CD4-positive, alpha-beta T cell (primary cell): ENCODE data around the gene RPL4. TPM values are rescaled to one million over a fixed set of nuclear protein-coding genes. Genes with fewer than 3 reads are reported as not detected.
"Not testable (repeated sequence)": the region's sequence is repeated elsewhere in the genome, so short reads cannot be mapped to it uniquely, and the experiment has no call there.

Experiments used
- ATAC-seq: fragments of 200-7000 bp; cut with Tn5 transposase; one replicate; pipeline ENCODE4 v1.10.0; 2022; ENCODE audit warnings: mild to moderate bottlenecking; ENCODE audit not compliant: poor library complexity
- CTCF ChIA-PET: fragments of 350-600 bp; sonication (Branson Sonifier 250); formaldehyde crosslinking; loops from one replicate; lab custom pipeline; 2021; ENCODE audit warnings: antibody characterized with exemption, inconsistent platforms; lab: Charles Lee
- POLR2A ChIA-PET: fragments of 350-600 bp; sonication (Branson Sonifier 250); formaldehyde crosslinking; loops from one replicate; lab custom pipeline; 2021; ENCODE audit warnings: antibody characterized with exemption, inconsistent platforms; lab: Charles Lee
- DNase-seq, 14 experiments: peaks; one replicate each; pipeline ENCODE4 v3.0.0-alpha.2; 2013 to 2020; ENCODE audit warnings: mixed read lengths in 2 of 14
- H3K27ac ChIP-seq, 2 donors: one replicate each; pipeline versions ENCODE4 v1.5.1 to v1.7.0; 2013; ENCODE audit warnings: low read length in 2 of 2, low read depth in 1 of 2, mild to moderate bottlenecking in 1 of 2
- H3K27me3 ChIP-seq, 2 experiments: 1 replicate in 1 of 2; 2 replicates in 1 of 2; pipeline versions ENCODE4 v1.6.1 to v1.7.0; 2013; ENCODE audit warnings: low read length in 2 of 2, control low read depth in 1 of 2, mild to moderate bottlenecking in 1 of 2, moderate library complexity in 1 of 2; ENCODE audit not compliant: insufficient read depth in 2 of 2, control insufficient read depth in 1 of 2
- H3K36me3 ChIP-seq: one replicate; pipeline ENCODE4 v1.6.1; 2013; ENCODE audit warnings: low read length, control low read depth; ENCODE audit not compliant: insufficient read depth
- H3K4me1 ChIP-seq: one replicate; pipeline ENCODE4 v1.6.1; 2013; ENCODE audit warnings: low read length, control low read depth; ENCODE audit not compliant: insufficient read depth
- H3K4me3 ChIP-seq: one replicate; pipeline ENCODE4 v1.5.1; 2013; ENCODE audit warnings: mild to moderate bottlenecking, low read length, moderate library complexity
- H3K9me3 ChIP-seq, 2 experiments: 1 replicate in 1 of 2; 2 replicates in 1 of 2; pipeline versions ENCODE4 v1.6.1 to v1.7.0; 2013; ENCODE audit warnings: low read length in 2 of 2, mild to moderate bottlenecking in 2 of 2, control low read depth in 1 of 2, moderate library complexity in 1 of 2; ENCODE audit not compliant: control insufficient read depth in 1 of 2, insufficient read depth in 1 of 2
- H3K27ac Mint-ChIP-seq: one replicate; pipeline ENCODE4 v1.8.0; 2020; ENCODE audit warnings: mixed read lengths
- H3K27me3 Mint-ChIP-seq: one replicate; pipeline ENCODE4 v1.8.0; 2021; ENCODE audit warnings: mixed read lengths
- H3K36me3 Mint-ChIP-seq: one replicate; pipeline ENCODE4 v1.8.0; 2021; ENCODE audit warnings: low read depth, mixed read lengths
- H3K4me1 Mint-ChIP-seq: one replicate; pipeline ENCODE4 v1.8.0; 2021; ENCODE audit warnings: low read depth, mixed read lengths
- H3K4me3 Mint-ChIP-seq: one replicate; pipeline ENCODE4 v1.8.0; 2020; ENCODE audit warnings: mild to moderate bottlenecking, mixed read lengths
- H3K9me3 Mint-ChIP-seq: one replicate; pipeline ENCODE4 v1.8.0; 2020; ENCODE audit warnings: mixed read lengths
- intact Hi-C, 2 experiments: fragments of 100-400 bp; cut with DNase I in 1 of 2; cut with micrococcal nuclease in 1 of 2; formaldehyde crosslinking; loops; one replicate each; pipeline versions ENCODE4 v1.15.1 to v1.9.0; 2023 to 2025; cut with DNase I, micrococcal nuclease
- total RNA-seq, 174 experiments: library from RNA in 2 of 174; stranded (reverse) in 2 of 174; gene quantifications; one replicate each; pipeline ENCODE4 v1.2.3 and lab custom pipeline; 2021 to 2026
- TF ChIP-seq, protein P1 (sequence below): fragments of 200-600 bp; IDR thresholded peaks from one replicate; pipeline ENCODE4 v1.8.0; 2022; ENCODE audit warnings: antibody characterized with exemption, mild to moderate bottlenecking

The RPL4 gene
- total RNA-seq, 2 experiments from 2014 or later, result 4,558 to 4,627 TPM

DNA sequence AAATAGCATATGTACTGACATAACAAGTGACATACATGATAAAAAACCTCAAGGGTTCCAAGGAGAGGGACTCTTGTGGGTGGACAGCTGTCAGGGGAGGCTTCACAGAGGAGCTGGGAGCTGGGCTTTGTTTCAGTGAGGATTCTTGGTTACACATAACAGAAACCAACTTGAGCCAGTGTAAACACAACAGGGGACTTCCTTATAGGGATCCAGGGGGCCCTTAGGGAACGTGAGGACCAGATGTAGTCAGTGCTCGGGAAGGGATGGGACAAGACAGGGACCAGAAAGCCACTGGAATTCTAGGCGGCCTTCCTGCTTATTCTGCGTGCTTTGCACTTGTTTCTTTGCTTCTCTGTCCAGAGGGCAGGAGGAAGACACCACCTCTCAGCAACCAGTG lies 42.0 kb downstream of the RPL4 start:
- no peaks in the 10 kb centered on the region for H3K9me3 Mint-ChIP-seq
- H3K4me1 ChIP-seq, result no peaks in the 10 kb centered on the region
- DNase-seq, result no peak
- ChIA-PET POLR2A (no interaction called here), CTCF (interaction anchor here (0.6 kb wide), 1 partner anchor 133 kb away, joined by 3 read pairs; no protein-coding TSS in a partner anchor)
- H3K4me3 Mint-ChIP-seq, result no peak overlapping the region
- no peak overlapping the region for H3K4me3 ChIP-seq
- no peaks in the 10 kb centered on the region for H3K27me3 Mint-ChIP-seq
- H3K27ac ChIP-seq, result no peak overlapping the region
- TF ChIP-seq, protein P1, sequence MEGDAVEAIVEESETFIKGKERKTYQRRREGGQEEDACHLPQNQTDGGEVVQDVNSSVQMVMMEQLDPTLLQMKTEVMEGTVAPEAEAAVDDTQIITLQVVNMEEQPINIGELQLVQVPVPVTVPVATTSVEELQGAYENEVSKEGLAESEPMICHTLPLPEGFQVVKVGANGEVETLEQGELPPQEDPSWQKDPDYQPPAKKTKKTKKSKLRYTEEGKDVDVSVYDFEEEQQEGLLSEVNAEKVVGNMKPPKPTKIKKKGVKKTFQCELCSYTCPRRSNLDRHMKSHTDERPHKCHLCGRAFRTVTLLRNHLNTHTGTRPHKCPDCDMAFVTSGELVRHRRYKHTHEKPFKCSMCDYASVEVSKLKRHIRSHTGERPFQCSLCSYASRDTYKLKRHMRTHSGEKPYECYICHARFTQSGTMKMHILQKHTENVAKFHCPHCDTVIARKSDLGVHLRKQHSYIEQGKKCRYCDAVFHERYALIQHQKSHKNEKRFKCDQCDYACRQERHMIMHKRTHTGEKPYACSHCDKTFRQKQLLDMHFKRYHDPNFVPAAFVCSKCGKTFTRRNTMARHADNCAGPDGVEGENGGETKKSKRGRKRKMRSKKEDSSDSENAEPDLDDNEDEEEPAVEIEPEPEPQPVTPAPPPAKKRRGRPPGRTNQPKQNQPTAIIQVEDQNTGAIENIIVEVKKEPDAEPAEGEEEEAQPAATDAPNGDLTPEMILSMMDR, result no peak
- H3K36me3 ChIP-seq, result peaks cover 4% of the 10 kb centered on the region
- H3K4me1 Mint-ChIP-seq, result peaks cover 30% of the 10 kb centered on the region
- no peak overlapping the region for H3K27ac Mint-ChIP-seq
- H3K9me3 ChIP-seq, result no peaks in the 10 kb centered on the region
- intact Hi-C loops, result loop anchor here in 1 of 2 experiments (5.0 kb wide), 1 partner anchor 45 kb away; no protein-coding TSS in a partner anchor
- no peak for ATAC-seq
- H3K27me3 ChIP-seq, result no peaks in the 10 kb centered on the region
- H3K36me3 Mint-ChIP-seq, result peaks cover 58% of the 10 kb centered on the region

DNA sequence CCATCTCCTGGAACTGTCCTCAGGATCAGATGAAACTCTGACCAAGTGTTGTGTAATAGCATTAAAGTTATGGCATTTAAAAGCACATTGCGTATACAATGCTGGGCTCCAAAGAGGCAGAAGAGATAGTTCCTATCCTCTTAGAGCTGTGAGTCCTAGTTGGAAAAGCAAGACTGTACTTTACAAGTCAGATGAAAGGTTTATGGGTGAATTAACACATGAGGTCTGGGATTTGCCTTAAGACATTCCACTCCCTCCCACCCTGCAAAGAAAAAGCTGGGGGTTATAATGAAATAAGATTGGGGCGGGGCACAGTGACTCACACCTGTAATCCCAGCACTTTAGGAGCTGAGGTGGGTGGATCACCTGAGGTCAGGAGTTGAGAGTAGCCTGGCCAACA lies 42.7 kb downstream of the RPL4 start:
- no peak for DNase-seq
- no peaks in the 10 kb centered on the region for H3K9me3 Mint-ChIP-seq
- intact Hi-C loops, result loop anchor here in 1 of 2 experiments (5.0 kb wide), 1 partner anchor 45 kb away; no protein-coding TSS in a partner anchor
- H3K4me1 Mint-ChIP-seq, result peaks cover 26% of the 10 kb centered on the region
- no peak overlapping the region for H3K4me3 Mint-ChIP-seq
- H3K27ac Mint-ChIP-seq, result no peak overlapping the region
- ATAC-seq, result no peak
- TF ChIP-seq, protein P1, result no peak
- H3K36me3 ChIP-seq, result peaks cover 4% of the 10 kb centered on the region
- H3K27ac ChIP-seq, result no peak overlapping the region
- H3K4me3 ChIP-seq, result no peak overlapping the region
- no peaks in the 10 kb centered on the region for H3K27me3 ChIP-seq
- POLR2A ChIA-PET, result interaction anchor here (0.6 kb wide), 1 partner anchor 775 kb away, joined by 4 read pairs; no protein-coding TSS in a partner anchor
- peaks cover 58% of the 10 kb centered on the region for H3K36me3 Mint-ChIP-seq
- CTCF ChIA-PET, result interaction anchor here (1.0 kb wide), 1 partner anchor 36 kb away, joined by 4 read pairs; no protein-coding TSS in a partner anchor
- H3K27me3 Mint-ChIP-seq, result no peaks in the 10 kb centered on the region
- no peaks in the 10 kb centered on the region for H3K4me1 ChIP-seq
- no peaks in the 10 kb centered on the region for H3K9me3 ChIP-seq

DNA sequence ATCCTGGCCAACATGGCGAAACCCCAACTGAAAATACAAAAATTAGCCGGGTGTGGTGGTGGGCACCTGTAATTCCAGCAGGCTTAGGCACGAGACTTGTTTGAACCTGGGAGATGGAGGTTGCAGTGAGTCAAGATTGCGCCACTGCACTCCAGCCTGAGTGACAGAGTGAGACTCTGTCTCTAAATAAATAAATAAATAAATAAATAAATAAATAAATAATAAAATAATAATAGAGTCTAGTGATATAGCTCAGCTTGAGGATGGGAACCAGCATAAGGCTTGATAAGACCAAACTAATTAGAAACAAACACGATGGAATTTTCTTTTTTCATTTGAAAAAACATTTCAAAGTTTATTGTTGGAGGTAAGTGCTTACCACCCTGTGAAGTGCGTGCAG lies 43.4 kb downstream of the RPL4 start:
- not testable (repeated sequence) for H3K4me1 ChIP-seq, H3K9me3 Mint-ChIP-seq, H3K36me3 ChIP-seq, H3K27me3 ChIP-seq, H3K27me3 Mint-ChIP-seq, H3K9me3 ChIP-seq, H3K4me3 ChIP-seq, H3K27ac ChIP-seq, DNase-seq, H3K27ac Mint-ChIP-seq, ATAC-seq, H3K4me3 Mint-ChIP-seq
- peaks cover 58% of the 10 kb centered on the region for H3K36me3 Mint-ChIP-seq
- CTCF ChIA-PET, result interaction anchor here (0.9 to 1.0 kb wide), 2 partner anchors 37 to 75 kb away, joined by 4 read pairs; partner anchors contain the start of gene MAP2K1
- POLR2A ChIA-PET, result interaction anchor here (0.6 kb wide), 1 partner anchor 774 kb away, joined by 4 read pairs; no protein-coding TSS in a partner anchor
- peaks cover 22% of the 10 kb centered on the region for H3K4me1 Mint-ChIP-seq
- intact Hi-C loops, result loop anchor here in 1 of 2 experiments (5.0 kb wide), 1 partner anchor 44 kb away; no protein-coding TSS in a partner anchor
